Suprapubic skin (tissue), 4 donors: Measurements from ENCODE around the gene NPSR1. TPM values are rescaled to one million over a fixed set of nuclear protein-coding genes. Genes with fewer than 3 reads are reported as not detected.

Source experiments
- DNase-seq, 2 donors: peaks; one replicate each; pipeline ENCODE4 v3.0.0-alpha.2; 2019; ENCODE audit warnings: low spot score in 2 of 2
- H3K27ac ChIP-seq: fragments of 200-600 bp; sonication (generic); one replicate; pipeline ENCODE4 v1.5.1; 2019
- H3K27me3 ChIP-seq: fragments of 200-600 bp; sonication (generic); one replicate; pipeline ENCODE4 v1.5.1; 2019
- H3K36me3 ChIP-seq: fragments of 200-600 bp; sonication (generic); one replicate; pipeline ENCODE4 v1.5.1; 2019
- H3K4me1 ChIP-seq: fragments of 200-600 bp; sonication (generic); one replicate; pipeline ENCODE4 v1.5.1; 2019
- H3K4me3 ChIP-seq: fragments of 200-600 bp; sonication (generic); one replicate; pipeline ENCODE4 v1.5.1; 2019; ENCODE audit warnings: mild to moderate bottlenecking
- H3K9me3 ChIP-seq: fragments of 200-600 bp; sonication (generic); one replicate; pipeline ENCODE4 v1.5.1; 2019
- EP300 ChIP-seq: sonication (generic); formaldehyde crosslinking; IDR thresholded peaks from one replicate; pipeline ENCODE4 v1.6.1; 2017; ENCODE audit warnings: antibody characterized with exemption
- POLR2A ChIP-seq, 2 donors: fragments of 450-650 bp; IDR thresholded peaks; one replicate each; pipeline ENCODE4 v1.6.1; 2017; ENCODE audit warnings: antibody characterized with exemption in 2 of 2, mild to moderate bottlenecking in 2 of 2, moderate library complexity in 2 of 2
- POLR2AphosphoS5 ChIP-seq, 3 donors: sonication (generic); formaldehyde crosslinking; IDR thresholded peaks; one replicate each; pipeline ENCODE4 v1.6.1; 2017; ENCODE audit warnings: antibody characterized with exemption in 3 of 3
- WGBS: methylation state at CpG from one replicate; pipeline ENCODE4 v1.1.5; 2018; 5-methylcytosine and 5-hydroxymethylcytosine counted together
- total RNA-seq, 4 donors: library from RNA; depleted of rRNA; stranded (reverse); fragments of >200 nt; gene quantifications; one replicate each; pipeline ENCODE4 v1.1.0, GENCODE V29; 2016
- TF ChIP-seq, protein P1 (sequence below), 2 donors: fragments of 200-600 bp in 1 of 2; fragments of 450-650 bp in 1 of 2; sonication (generic) in 1 of 2; IDR thresholded peaks; one replicate each; pipeline ENCODE4 v1.5.1; 2016 to 2019; ENCODE audit warnings: antibody characterized with exemption in 2 of 2, mild to moderate bottlenecking in 1 of 2, moderate library complexity in 1 of 2

Gene NPSR1
- total RNA-seq, 4 donors from 2014 or later, result not detected

DNA sequence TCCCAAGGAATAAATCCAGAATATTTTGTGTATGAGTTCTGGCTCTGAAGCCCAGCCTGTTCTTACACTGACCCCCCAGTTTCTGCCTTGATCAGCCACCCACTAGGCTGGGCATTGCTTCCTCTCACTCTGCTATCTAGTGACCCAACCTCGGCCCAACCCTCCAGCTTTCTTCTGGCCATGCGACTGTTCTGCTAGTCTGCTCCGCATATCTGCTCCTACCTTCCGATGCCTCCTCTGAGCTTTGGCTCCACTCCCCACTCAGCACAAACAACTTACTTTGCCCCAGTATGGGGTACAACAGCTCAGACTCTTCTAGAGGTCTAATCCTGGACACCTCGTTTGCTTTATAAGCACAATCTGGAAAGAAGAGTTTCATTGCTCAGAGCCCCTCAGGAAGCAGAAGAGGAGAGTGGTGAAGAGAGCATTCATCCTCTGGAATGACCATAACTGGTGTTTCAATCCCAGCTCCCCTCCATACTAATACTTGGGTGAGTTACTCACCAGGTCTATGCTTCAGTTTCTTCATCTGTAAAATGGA is 99.6 kb downstream of the NPSR1 start:
- H3K4me3 ChIP-seq, result no peak overlapping the region
- no peak overlapping the region for H3K27ac ChIP-seq
- WGBS, result 94% methylated on average over 5 of the region's 5 CpGs
- H3K27me3 ChIP-seq, result no peaks in the 10 kb centered on the region
- no peak for DNase-seq
- H3K9me3 ChIP-seq, result no peaks in the 10 kb centered on the region
- TF ChIP-seq, protein P1, sequence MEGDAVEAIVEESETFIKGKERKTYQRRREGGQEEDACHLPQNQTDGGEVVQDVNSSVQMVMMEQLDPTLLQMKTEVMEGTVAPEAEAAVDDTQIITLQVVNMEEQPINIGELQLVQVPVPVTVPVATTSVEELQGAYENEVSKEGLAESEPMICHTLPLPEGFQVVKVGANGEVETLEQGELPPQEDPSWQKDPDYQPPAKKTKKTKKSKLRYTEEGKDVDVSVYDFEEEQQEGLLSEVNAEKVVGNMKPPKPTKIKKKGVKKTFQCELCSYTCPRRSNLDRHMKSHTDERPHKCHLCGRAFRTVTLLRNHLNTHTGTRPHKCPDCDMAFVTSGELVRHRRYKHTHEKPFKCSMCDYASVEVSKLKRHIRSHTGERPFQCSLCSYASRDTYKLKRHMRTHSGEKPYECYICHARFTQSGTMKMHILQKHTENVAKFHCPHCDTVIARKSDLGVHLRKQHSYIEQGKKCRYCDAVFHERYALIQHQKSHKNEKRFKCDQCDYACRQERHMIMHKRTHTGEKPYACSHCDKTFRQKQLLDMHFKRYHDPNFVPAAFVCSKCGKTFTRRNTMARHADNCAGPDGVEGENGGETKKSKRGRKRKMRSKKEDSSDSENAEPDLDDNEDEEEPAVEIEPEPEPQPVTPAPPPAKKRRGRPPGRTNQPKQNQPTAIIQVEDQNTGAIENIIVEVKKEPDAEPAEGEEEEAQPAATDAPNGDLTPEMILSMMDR (IDR thresholded peaks at IDR 0.05), result no peak
- no peak for TF ChIP-seq EP300
- TF ChIP-seq POLR2AphosphoS5 (IDR thresholded peaks at IDR 0.05), result no peak
- TF ChIP-seq POLR2A (IDR thresholded peaks at IDR 0.05), result no peak
- no peaks in the 10 kb centered on the region for H3K36me3 ChIP-seq
- no peaks in the 10 kb centered on the region for H3K4me1 ChIP-seq

DNA sequence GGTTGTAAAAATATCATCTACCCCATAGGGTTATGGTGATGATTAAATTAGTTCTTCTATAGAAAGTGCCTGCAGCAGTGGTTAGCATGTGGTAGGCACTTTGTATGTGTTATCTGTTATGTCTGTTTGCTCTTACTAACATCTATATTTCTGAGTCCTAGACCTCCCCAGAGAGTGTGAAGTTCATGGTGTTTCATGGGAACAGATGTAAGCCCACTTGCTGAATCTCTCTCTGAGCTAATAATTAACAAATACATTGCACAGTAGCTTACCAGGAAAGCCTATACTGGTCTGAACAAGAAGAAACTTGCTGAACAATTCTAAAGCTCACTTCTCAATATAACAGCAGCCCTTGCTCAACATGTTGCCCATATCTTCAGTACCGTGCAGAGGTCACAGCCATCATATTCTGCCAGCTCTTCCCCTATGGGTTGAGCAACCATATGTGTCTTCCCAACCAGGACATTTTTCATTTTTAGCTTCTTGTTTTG is 100.1 kb downstream of the NPSR1 start:
- TF ChIP-seq POLR2AphosphoS5 (IDR thresholded peaks at IDR 0.05), result no peak
- TF ChIP-seq EP300, result no peak
- TF ChIP-seq POLR2A (IDR thresholded peaks at IDR 0.05), result no peak
- TF ChIP-seq, protein P1 (IDR thresholded peaks at IDR 0.05), result no peak

GRCh38 chr7:34759477-34760125 is 101.6 kb downstream of the NPSR1 start:
- TF ChIP-seq EP300 (no peak), POLR2AphosphoS5 (IDR thresholded peaks at IDR 0.05) (no peak), POLR2A (IDR thresholded peaks at IDR 0.05) (no peak)
- TF ChIP-seq, protein P1 (IDR thresholded peaks at IDR 0.05), result peak in 1 of 2 donors; percentile 22
- H3K4me3 ChIP-seq, result no peak overlapping the region
- no peaks in the 10 kb centered on the region for H3K4me1 ChIP-seq
- H3K9me3 ChIP-seq, result no peaks in the 10 kb centered on the region
- no peaks in the 10 kb centered on the region for H3K36me3 ChIP-seq
- H3K27me3 ChIP-seq, result no peaks in the 10 kb centered on the region
- WGBS, result 66% methylated on average over 3 of the region's 3 CpGs
- DNase-seq, result no peak
- H3K27ac ChIP-seq, result no peak overlapping the region

More for the DNA sequence above, 100.1 kb downstream of the NPSR1 start:
- 38% methylated on average over 1 of the region's 1 CpG for WGBS
- H3K27me3 ChIP-seq, result no peaks in the 10 kb centered on the region
- H3K36me3 ChIP-seq, result no peaks in the 10 kb centered on the region
- DNase-seq, result no peak
- H3K4me3 ChIP-seq, result no peak overlapping the region
- no peaks in the 10 kb centered on the region for H3K4me1 ChIP-seq
- no peak overlapping the region for H3K27ac ChIP-seq
- H3K9me3 ChIP-seq, result no peaks in the 10 kb centered on the region

DNA sequence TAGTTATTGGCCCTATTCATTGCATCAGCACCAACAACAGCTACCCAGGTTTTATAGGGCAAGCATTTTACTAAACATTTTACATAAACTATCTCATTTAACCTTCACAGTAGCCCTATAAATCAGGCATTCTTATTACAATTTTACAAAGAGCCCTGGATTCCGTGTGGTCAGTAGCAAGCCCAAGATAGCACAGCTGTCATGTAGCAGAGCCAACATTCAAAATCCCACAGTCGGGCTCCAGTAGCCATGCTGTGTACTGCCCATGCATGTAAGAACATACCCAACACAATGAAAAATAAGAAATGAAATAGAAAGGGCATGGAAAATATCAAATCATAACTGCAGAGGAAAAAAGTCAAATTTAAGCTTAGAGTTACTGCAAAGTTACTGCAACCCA is 102.3 kb downstream of the NPSR1 start:
- no peaks in the 10 kb centered on the region for H3K36me3 ChIP-seq
- 85% methylated on average over 2 of the region's 2 CpGs for WGBS
- no peak overlapping the region for H3K27ac ChIP-seq
- H3K9me3 ChIP-seq, result no peaks in the 10 kb centered on the region
- DNase-seq, result no peak
- no peak overlapping the region for H3K4me3 ChIP-seq
- TF ChIP-seq EP300, result no peak
- TF ChIP-seq, protein P1 (IDR thresholded peaks at IDR 0.05), result no peak
- no peak for TF ChIP-seq POLR2AphosphoS5 (IDR thresholded peaks at IDR 0.05)
- no peak for TF ChIP-seq POLR2A (IDR thresholded peaks at IDR 0.05)
- H3K27me3 ChIP-seq, result no peaks in the 10 kb centered on the region
- H3K4me1 ChIP-seq, result no peaks in the 10 kb centered on the region

- Histone ChIP-seq H3K4me1 (no peaks in the 10 kb centered on the region), H3K27me3 (no peaks in the 10 kb centered on the region), H3K4me3 (no peak overlapping the region), H3K27ac (no peak overlapping the region), H3K9me3 (no peaks in the 10 kb centered on the region), H3K36me3 (no peaks in the 10 kb centered on the region)
- no peak for DNase-seq
- no peak for TF ChIP-seq POLR2A (IDR thresholded peaks at IDR 0.05)
- TF ChIP-seq, protein P1 (IDR thresholded peaks at IDR 0.05), result no peak
- no peak for TF ChIP-seq EP300
- no peak for TF ChIP-seq POLR2AphosphoS5 (IDR thresholded peaks at IDR 0.05)
- 84% methylated on average over 1 of the region's 1 CpG for WGBS
These were observed 103.2 kb downstream of the NPSR1 start for GRCh38 chr7:34761206-34761605.
